Renal cortex interstitium (tissue), 11 donors: ENCODE data around the gene MACROD2. TPM values are rescaled to one million over a fixed set of nuclear protein-coding genes. Genes with fewer than 3 reads are reported as not detected.
"Not testable (repeated sequence)": the region's sequence is repeated elsewhere in the genome, so short reads cannot be mapped to it uniquely, and the experiment has no call there.

Experiments
- DNase-seq, 11 donors: peaks; one replicate each; pipeline ENCODE4 v3.0.0-alpha.2; 2013; ENCODE audit warnings: low read depth in 9 of 11, low spot score in 4 of 11; ENCODE audit errors: extremely low read depth in 1 of 11
- polyA plus RNA-seq, 3 donors: library from polyadenylated mRNA; unstranded; fragments of 120-200 nt; gene quantifications; one replicate each; pipeline ENCODE4 v1.2.1, GENCODE V29; 2013; ENCODE audit not compliant: insufficient read length in 3 of 3

The MACROD2 gene
- polyA plus RNA-seq, 3 donors = 12.2 to 14.6 (median 14.0) TPM

GRCh38 chr20:15498926-15499325 is 1503.6 kb downstream of the MACROD2 start:
- no peak for DNase-seq

- no peak for DNase-seq
Observed at GRCh38 chr20:15506311-15506710, 1511.0 kb downstream of the MACROD2 start.

- DNase-seq = no peak
Observed at GRCh38 chr20:15507151-15507550, 1511.8 kb downstream of the MACROD2 start.

- DNase-seq = no peak
Observed at GRCh38 chr20:15511551-15511950, 1516.2 kb downstream of the MACROD2 start.

- DNase-seq = peak in 2 of 11 donors; percentile 13 to 25
Observed at GRCh38 chr20:15512916-15513315, 1517.6 kb downstream of the MACROD2 start.

DNA sequence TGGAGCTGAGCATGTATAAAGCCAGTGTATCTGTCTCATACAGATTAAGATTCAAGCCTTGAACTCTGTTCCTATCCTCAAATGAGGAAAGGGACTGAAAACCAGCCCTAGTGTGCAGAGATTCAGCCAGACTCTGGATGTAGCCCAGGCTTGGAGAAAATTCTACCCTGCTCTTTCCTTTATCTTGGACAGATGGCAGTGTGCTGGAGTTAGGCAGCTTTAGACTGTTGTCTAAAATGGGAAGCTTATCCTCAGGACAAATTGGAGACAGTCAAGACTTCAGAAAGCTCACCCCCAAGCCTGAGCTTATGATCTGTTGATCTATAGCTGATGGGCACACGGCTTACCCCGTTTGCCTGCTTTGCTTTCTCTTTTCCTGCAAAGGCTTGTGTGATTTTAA is 1520.4 kb downstream of the MACROD2 start:
- no peak for DNase-seq

DNA sequence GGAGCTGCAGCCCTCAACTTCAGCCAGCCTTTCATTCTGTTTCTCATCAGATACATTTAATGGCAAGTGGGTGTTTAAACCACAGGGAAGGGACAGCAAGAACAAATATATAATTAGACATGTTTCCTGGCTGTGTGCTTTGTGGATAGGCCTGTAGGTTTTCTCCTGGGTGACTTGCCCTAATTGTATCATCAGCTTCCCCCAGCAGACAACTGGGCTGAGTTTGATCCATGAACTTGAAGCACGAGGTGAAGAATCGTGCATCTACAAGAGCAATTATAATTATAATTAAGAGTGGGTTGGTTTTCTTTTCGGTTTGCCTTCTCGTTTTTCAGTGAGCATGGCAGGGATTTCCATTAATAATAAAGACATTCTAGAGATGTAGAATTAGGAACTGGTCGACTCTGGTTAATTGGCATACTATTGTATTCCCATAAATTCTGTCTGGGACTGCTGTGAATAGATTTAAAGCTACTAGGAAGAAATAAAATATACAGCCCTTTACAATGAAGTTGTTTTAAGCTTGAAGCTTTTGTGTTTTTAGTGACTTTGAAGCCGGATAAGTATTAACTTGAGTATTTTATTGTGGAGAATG is 1525.7 kb downstream of the MACROD2 start:
- no peak for DNase-seq

- no peak for DNase-seq
Observed at GRCh38 chr20:15523400-15523799, 1528.1 kb downstream of the MACROD2 start.

- DNase-seq = no peak
Observed at GRCh38 chr20:15528391-15529111, 1533.2 kb downstream of the MACROD2 start.

- DNase-seq = no peak
Observed at GRCh38 chr20:15535863-15536262, 1540.5 kb downstream of the MACROD2 start.

- not testable (repeated sequence) for DNase-seq
Observed at GRCh38 chr20:15537200-15537599, 1541.9 kb downstream of the MACROD2 start.

- no peak for DNase-seq
Observed at GRCh38 chr20:15542655-15543054, 1547.3 kb downstream of the MACROD2 start.

DNA sequence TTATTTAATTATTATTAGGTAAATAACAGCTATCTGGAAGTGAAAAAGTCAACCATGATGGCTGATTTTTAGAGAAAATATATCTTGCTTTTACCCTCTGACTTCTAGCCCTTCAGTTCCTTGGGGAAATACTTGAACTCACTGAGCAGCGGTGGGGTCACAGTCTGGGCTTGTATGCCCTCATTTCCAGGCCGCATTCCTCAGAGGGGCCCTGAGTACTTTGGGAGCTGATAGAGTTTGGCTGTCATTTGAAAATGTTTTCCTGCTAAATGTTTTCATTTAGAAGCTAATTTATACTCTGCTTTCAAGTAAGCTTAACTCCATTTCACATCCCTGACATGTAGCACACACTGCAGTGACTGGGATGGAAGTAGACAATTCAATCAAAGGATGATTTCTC is 1549.4 kb downstream of the MACROD2 start:
- DNase-seq = peak in 10 of 11 donors; percentile 6 to 65 (median 39)

DNA sequence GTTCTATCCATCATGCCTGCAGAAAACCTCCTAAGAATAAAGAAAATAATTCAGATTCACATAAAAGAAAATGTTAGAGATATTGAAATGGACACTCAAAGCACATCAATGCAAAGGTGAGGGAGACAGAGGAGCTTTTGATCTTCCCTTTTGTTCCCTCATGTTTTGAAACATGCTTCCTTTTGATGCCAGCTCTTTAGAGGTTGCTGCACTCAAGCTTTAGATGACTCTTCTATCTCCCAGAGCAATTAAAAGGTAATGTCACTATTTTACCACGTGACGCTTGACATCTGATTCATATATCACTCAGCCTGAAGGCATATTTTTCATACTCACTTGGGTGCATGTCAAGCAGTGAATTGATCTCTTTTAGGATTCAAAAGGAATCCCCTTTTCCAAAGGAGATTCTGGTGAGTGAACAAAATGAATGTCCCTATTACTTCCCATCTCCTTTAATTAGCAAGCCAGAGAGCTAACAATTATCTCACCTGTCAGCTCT is 1551.3 kb downstream of the MACROD2 start:
- no peak for DNase-seq

GRCh38 chr20:15547119-15547518 is 1551.8 kb downstream of the MACROD2 start:
- DNase-seq = no peak

DNA sequence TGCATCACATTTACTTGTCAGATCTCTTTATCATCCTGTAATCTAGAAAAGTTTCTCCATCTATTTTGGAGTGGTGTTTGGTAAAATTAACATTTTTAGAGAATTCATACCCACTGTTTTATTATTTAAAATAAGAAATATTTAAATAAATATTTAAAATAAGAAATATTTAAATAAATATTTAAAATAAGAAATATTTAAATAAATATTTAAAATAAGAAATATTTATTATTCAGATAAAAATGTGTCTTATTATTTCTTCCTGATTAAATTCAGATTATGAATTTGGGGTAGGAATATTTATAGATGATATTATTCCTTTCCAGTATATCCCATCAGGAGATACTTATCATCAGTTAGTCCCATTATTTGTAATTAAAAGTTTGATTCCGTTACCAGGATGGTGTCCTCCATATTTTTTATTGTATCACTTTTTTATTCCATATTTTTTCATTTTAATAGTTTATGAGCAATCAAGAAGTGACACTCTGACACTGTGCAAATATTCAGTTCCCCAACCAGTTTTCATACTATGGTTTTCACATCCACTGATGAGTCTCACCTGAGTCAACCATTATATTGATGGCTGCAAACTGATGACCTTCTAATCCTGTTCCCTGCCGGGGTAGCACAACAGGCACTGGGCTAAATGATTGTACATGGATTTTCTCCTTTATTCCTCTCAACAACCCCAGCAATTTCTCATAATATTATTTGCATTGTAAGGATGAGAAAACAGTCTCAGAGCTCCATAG is 1555.0 kb downstream of the MACROD2 start:
- no peak for DNase-seq

DNA sequence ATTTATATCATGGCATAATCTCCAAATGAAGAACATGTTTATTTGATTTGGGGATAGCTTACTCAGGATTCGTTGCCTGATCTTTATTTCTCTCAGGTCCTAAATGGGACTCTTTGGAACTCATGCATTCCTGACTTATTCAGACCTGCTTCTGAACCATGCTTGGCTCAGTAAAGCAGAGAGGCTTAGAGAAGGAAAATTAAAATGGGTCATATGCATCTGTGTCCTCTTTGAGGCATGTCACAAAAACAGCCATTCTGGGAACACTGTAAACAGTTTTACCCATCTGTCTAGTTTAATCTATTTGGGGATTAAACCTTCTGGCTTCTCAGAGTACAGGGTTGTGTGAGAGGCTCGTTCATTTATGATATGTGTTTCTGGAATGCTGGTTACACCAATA is 1560.6 kb downstream of the MACROD2 start:
- no peak for DNase-seq

DNA sequence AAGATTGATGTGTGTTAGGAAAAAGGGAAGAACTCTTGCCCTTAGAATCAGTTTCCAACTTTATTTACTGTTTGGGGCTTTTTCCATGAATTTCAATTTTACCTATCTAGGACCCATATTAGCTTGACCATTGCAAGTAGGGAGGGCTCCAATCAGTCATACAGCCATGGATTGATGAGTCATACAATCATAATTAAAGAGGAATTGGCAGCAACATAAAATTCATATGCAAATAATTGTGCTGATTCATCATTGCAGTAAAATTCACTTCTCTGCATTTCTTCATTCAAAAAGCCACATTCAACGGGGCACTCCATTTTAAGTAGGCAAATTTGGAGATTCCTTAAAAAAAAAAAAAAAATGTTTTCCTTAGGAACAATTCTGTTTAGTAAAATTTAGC is 1561.6 kb downstream of the MACROD2 start:
- no peak for DNase-seq

DNA sequence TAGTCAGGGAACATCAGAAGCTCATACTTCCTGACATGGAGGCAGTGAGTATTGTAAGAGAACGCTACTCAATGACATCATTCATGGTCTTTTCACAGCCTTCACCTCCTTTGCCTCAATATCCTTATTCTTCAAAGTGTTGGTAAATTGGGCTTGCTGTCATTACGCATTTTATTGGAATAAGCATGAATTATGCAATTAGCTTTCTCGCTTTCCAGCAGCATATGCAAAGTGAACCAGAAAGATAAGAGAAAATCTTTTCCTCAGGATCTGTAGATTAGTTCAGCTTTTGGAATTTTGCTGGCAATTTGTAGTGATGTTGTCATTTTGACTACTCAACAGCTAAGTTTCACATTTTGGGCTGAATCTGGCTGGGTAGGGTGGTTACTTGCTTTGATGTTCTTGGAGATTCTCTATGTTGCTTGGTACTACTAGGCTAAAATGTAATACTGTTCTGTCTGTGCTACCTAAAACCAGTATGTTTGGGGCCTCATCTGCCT is 1565.8 kb downstream of the MACROD2 start:
- no peak for DNase-seq
